ENCODE results near the gene PIK3CD.

DNA sequence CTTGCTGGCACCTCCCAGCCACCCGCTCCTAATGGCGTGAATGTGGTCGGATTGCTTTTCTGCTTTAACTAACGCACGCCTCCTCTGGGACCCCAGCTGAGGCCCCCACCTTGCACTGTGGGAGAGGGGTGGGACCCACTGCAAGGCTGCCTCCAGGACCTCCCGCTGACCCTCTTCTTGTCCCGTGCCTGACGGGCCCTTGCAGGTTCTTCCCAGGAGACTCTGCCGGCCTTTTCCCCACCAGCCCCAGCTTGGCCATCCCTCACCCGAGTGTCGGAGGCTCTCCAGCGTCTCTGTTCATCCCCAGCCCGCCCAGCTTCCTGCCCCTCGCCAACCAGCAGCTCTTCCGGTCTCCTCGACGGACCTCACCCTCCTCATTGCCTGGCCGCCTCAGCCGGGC lies 44.2 kb upstream of the PIK3CD start:
- TF ChIP-seq POLR2A (IDR thresholded peaks at IDR 0.05), result no peak
- TF ChIP-seq, protein P1, sequence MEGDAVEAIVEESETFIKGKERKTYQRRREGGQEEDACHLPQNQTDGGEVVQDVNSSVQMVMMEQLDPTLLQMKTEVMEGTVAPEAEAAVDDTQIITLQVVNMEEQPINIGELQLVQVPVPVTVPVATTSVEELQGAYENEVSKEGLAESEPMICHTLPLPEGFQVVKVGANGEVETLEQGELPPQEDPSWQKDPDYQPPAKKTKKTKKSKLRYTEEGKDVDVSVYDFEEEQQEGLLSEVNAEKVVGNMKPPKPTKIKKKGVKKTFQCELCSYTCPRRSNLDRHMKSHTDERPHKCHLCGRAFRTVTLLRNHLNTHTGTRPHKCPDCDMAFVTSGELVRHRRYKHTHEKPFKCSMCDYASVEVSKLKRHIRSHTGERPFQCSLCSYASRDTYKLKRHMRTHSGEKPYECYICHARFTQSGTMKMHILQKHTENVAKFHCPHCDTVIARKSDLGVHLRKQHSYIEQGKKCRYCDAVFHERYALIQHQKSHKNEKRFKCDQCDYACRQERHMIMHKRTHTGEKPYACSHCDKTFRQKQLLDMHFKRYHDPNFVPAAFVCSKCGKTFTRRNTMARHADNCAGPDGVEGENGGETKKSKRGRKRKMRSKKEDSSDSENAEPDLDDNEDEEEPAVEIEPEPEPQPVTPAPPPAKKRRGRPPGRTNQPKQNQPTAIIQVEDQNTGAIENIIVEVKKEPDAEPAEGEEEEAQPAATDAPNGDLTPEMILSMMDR (IDR thresholded peaks at IDR 0.05), result no peak

Data from vagina (tissue), 2 donors.